Epithelial cell of prostate (primary cell): ENCODE data around the gene PRICKLE1.

Experiments used
- DNase-seq: peaks from one replicate; pipeline ENCODE4 v3.0.0-alpha.2; 2011; ENCODE audit warnings: low read depth, low spot score
- H3K27ac ChIP-seq: fragments of 450-650 bp; 2 replicates; pipeline ENCODE4 v1.5.1; 2017; ENCODE audit warnings: mild to moderate bottlenecking

The PRICKLE1 gene

GRCh38 chr12:42498549-42499247 is 90.8 kb downstream of the PRICKLE1 start:
- DNase-seq, result no peak
- no peak overlapping the region for H3K27ac ChIP-seq

GRCh38 chr12:42496886-42497285 is 92.7 kb downstream of the PRICKLE1 start:
- no peak overlapping the region for H3K27ac ChIP-seq
- no peak for DNase-seq

GRCh38 chr12:42495244-42495643 is 94.3 kb downstream of the PRICKLE1 start:
- H3K27ac ChIP-seq, result no peak overlapping the region
- DNase-seq, result no peak

- no peak overlapping the region for H3K27ac ChIP-seq
- no peak for DNase-seq
These were observed 97.3 kb downstream of the PRICKLE1 start for GRCh38 chr12:42492267-42492666.

GRCh38 chr12:42490261-42490842 is 99.2 kb downstream of the PRICKLE1 start:
- no peak overlapping the region for H3K27ac ChIP-seq
- no peak for DNase-seq

GRCh38 chr12:42486407-42486806 is 103.1 kb downstream of the PRICKLE1 start:
- no peak overlapping the region for H3K27ac ChIP-seq
- DNase-seq, result no peak

GRCh38 chr12:42485823-42486222 is 103.7 kb downstream of the PRICKLE1 start:
- no peak for DNase-seq
- H3K27ac ChIP-seq, result no peak overlapping the region

- DNase-seq, result no peak
- no peak overlapping the region for H3K27ac ChIP-seq
These were observed 104.5 kb downstream of the PRICKLE1 start for GRCh38 chr12:42484996-42485395.

GRCh38 chr12:42483521-42483790 is 106.1 kb downstream of the PRICKLE1 start:
- DNase-seq, result no peak
- peak overlapping the region; percentile 30 for H3K27ac ChIP-seq

- DNase-seq, result no peak
- H3K27ac ChIP-seq, result peak overlapping the region; percentile 30
These were observed 106.6 kb downstream of the PRICKLE1 start for GRCh38 chr12:42482748-42483520.

GRCh38 chr12:42482041-42482747 is 107.4 kb downstream of the PRICKLE1 start:
- H3K27ac ChIP-seq, result peak overlapping the region; percentile 30
- DNase-seq, result no peak

- H3K27ac ChIP-seq, result no peak overlapping the region
- no peak for DNase-seq
These were observed 108.2 kb downstream of the PRICKLE1 start for GRCh38 chr12:42481368-42481767.

GRCh38 chr12:42477941-42478340 is 111.6 kb downstream of the PRICKLE1 start:
- DNase-seq, result no peak

GRCh38 chr12:42475106-42475505 is 114.4 kb downstream of the PRICKLE1 start:
- H3K27ac ChIP-seq, result peak overlapping the region; percentile 77
- DNase-seq, result no peak

More at GRCh38 chr12:42477941-42478340, 111.6 kb downstream of the PRICKLE1 start:
- no peak overlapping the region for H3K27ac ChIP-seq

- DNase-seq, result peak; percentile 90
- H3K27ac ChIP-seq, result peak overlapping the region; percentile 77
These were observed 115.2 kb downstream of the PRICKLE1 start for GRCh38 chr12:42474391-42474790.

- H3K27ac ChIP-seq, result peak overlapping the region; percentile 77
- no peak for DNase-seq
These were observed 116.0 kb downstream of the PRICKLE1 start for GRCh38 chr12:42473561-42473960.

- DNase-seq, result peak; percentile 20
- H3K27ac ChIP-seq, result peak overlapping the region; percentile 77
These were observed 116.4 kb downstream of the PRICKLE1 start for GRCh38 chr12:42473130-42473529.

- H3K27ac ChIP-seq, result peak overlapping the region; percentile 77
- no peak for DNase-seq
These were observed 117.2 kb downstream of the PRICKLE1 start for GRCh38 chr12:42472376-42472775.

- H3K27ac ChIP-seq, result no peak overlapping the region
- DNase-seq, result no peak
These were observed 120.0 kb downstream of the PRICKLE1 start for GRCh38 chr12:42469355-42470175.

GRCh38 chr12:42468921-42469320 is 120.6 kb downstream of the PRICKLE1 start:
- H3K27ac ChIP-seq, result no peak overlapping the region

More at GRCh38 chr12:42468921-42469320, 120.6 kb downstream of the PRICKLE1 start:
- DNase-seq, result no peak
